Bronchial epithelial cell (primary cell): ENCODE data around the gene PLXNA1. TPM values are rescaled to one million over a fixed set of nuclear protein-coding genes. Genes with fewer than 3 reads are reported as not detected.

Experiments used
- DNase-seq: peaks from one replicate; pipeline ENCODE4 v3.0.0-alpha.2; 2010; ENCODE audit warnings: low read depth
- FAIRE-seq: peaks from 2 replicates; lab custom pipeline; 2011; peaks lifted over from hg19 to GRCh38; lab: Jason Lieb, UNC
- H3K27me3 ChIP-seq: 2 replicates; pipeline ENCODE4 v1.5.1; 2011; ENCODE audit warnings: low read length; ENCODE audit not compliant: control insufficient read depth, insufficient read depth
- H3K36me3 ChIP-seq: 2 replicates; pipeline ENCODE4 v1.5.1; 2011; ENCODE audit warnings: low read length; ENCODE audit not compliant: control insufficient read depth, insufficient read depth
- H3K4me3 ChIP-seq: 2 replicates; pipeline ENCODE4 v1.5.1; 2011; ENCODE audit warnings: mild to moderate bottlenecking, low read depth, low read length, control low read depth
- CTCF ChIP-seq: IDR thresholded peaks from 2 replicates; pipeline ENCODE4 v1.5.1; 2011; ENCODE audit warnings: mild to moderate bottlenecking, moderate library complexity, low read length, control low read depth, inconsistent platforms; ENCODE audit not compliant: insufficient read depth, severe bottlenecking
- total RNA-seq: library from RNA; depleted of rRNA; stranded (reverse); fragments of >200 nt; gene quantifications from 2 replicates; pipeline ENCODE4 v1.2.1, GENCODE V29; 2014

Gene PLXNA1
- total RNA-seq, 1 donor from 2014 or later: 53.4 TPM

GRCh38 chr3:126947429-126947828 is 35.5 kb upstream of the PLXNA1 start:
- no peaks in the 10 kb centered on the region for H3K36me3 ChIP-seq
- no peak overlapping the region for H3K4me3 ChIP-seq
- DNase-seq (no peak), FAIRE-seq (no peak)
- TF ChIP-seq CTCF: no peak
- H3K27me3 ChIP-seq: no peaks in the 10 kb centered on the region

- Histone ChIP-seq H3K27me3 (no peaks in the 10 kb centered on the region), H3K36me3 (no peaks in the 10 kb centered on the region), H3K4me3 (no peak overlapping the region)
- TF ChIP-seq CTCF: no peak
- FAIRE-seq (no peak), DNase-seq (no peak)
These were observed 33.9 kb upstream of the PLXNA1 start for GRCh38 chr3:126948980-126949535.

- DNase-seq: no peak
- no peak overlapping the region for H3K4me3 ChIP-seq
- no peak for FAIRE-seq
- no peaks in the 10 kb centered on the region for H3K27me3 ChIP-seq
- H3K36me3 ChIP-seq: no peaks in the 10 kb centered on the region
- no peak for TF ChIP-seq CTCF
These were observed 31.4 kb upstream of the PLXNA1 start for GRCh38 chr3:126951561-126951960.

GRCh38 chr3:126952261-126952982 is 30.5 kb upstream of the PLXNA1 start:
- Histone ChIP-seq H3K36me3 (no peaks in the 10 kb centered on the region), H3K27me3 (no peaks in the 10 kb centered on the region), H3K4me3 (no peak overlapping the region)
- TF ChIP-seq CTCF: no peak
- no peak for FAIRE-seq
- DNase-seq: no peak

- Histone ChIP-seq H3K36me3 (no peaks in the 10 kb centered on the region), H3K4me3 (no peak overlapping the region), H3K27me3 (no peaks in the 10 kb centered on the region)
- no peak for DNase-seq
- FAIRE-seq: peak; percentile 68
- TF ChIP-seq CTCF: no peak
These were observed 29.8 kb upstream of the PLXNA1 start for GRCh38 chr3:126952983-126953660.
